HEK293 (cell line): Measurements from ENCODE around the gene TEX2.

Experiments used
- ZBTB26 ChIP-seq: fragments of 450-650 bp; formaldehyde crosslinking; optimal IDR thresholded peaks from 2 replicates; pipeline ENCODE3; 2016; ENCODE audit warnings: missing biosample characterization, mild to moderate bottlenecking, missing genetic modification characterization
- TF ChIP-seq, protein P1 (sequence below): fragments of 450-650 bp; formaldehyde crosslinking; IDR thresholded peaks from 2 replicates; pipeline ENCODE4 v1.5.1; 2016; ENCODE audit warnings: missing biosample characterization, missing genetic modification characterization

GRCh38 chr17:64126918-64127317 is 136.1 kb downstream of the TEX2 start:
- TF ChIP-seq, protein P1, sequence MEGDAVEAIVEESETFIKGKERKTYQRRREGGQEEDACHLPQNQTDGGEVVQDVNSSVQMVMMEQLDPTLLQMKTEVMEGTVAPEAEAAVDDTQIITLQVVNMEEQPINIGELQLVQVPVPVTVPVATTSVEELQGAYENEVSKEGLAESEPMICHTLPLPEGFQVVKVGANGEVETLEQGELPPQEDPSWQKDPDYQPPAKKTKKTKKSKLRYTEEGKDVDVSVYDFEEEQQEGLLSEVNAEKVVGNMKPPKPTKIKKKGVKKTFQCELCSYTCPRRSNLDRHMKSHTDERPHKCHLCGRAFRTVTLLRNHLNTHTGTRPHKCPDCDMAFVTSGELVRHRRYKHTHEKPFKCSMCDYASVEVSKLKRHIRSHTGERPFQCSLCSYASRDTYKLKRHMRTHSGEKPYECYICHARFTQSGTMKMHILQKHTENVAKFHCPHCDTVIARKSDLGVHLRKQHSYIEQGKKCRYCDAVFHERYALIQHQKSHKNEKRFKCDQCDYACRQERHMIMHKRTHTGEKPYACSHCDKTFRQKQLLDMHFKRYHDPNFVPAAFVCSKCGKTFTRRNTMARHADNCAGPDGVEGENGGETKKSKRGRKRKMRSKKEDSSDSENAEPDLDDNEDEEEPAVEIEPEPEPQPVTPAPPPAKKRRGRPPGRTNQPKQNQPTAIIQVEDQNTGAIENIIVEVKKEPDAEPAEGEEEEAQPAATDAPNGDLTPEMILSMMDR: no peak
- TF ChIP-seq ZBTB26 (tag by site-specific recombination): no peak
